ENCODE data around the gene LRRC47.

Gene LRRC47

DNA sequence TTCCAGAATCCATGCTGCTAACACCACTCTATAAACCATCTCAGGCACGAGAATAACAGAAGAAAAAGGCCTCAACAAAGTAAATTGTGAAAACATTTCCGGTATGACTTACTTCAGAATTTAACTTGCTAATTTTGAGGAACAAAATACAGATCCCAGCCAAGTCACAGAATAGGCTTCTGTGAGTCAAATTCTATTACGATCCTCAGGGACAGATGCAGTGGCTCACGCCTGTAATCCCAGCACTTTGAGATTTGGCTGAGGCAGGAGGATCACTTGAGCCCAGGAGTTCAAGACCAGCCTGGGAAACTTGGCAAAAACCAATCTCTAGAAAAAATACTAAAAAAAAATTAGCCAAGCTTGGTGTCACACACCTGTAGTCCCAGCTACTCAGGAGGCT, 52.9 kb downstream of the LRRC47 start:
- Histone ChIP-seq H3K4me3 (ENCODE audit: low read depth in 1 of 2, low read length in 2 of 2) (no peak overlapping the region), H3K9me3 (ENCODE audit: control insufficient read depth in 1 of 2, low read length in 2 of 2) (no peaks in the 10 kb centered on the region), H3K27ac (ENCODE audit: low read length) (no peak overlapping the region), H3K27me3 (ENCODE audit: low read depth, low read length) (no peaks in the 10 kb centered on the region), H3K36me3 (ENCODE audit: control insufficient read depth in 1 of 2, insufficient read depth in 2 of 2, low read length in 2 of 2) (peaks cover 9 to 43% of the 10 kb centered on the region in 2 donors), H3K4me1 (ENCODE audit: control insufficient read depth in 1 of 2, insufficient read depth in 2 of 2, low read length in 2 of 2) (peaks cover 3 to 26% of the 10 kb centered on the region in 2 donors)

DNA sequence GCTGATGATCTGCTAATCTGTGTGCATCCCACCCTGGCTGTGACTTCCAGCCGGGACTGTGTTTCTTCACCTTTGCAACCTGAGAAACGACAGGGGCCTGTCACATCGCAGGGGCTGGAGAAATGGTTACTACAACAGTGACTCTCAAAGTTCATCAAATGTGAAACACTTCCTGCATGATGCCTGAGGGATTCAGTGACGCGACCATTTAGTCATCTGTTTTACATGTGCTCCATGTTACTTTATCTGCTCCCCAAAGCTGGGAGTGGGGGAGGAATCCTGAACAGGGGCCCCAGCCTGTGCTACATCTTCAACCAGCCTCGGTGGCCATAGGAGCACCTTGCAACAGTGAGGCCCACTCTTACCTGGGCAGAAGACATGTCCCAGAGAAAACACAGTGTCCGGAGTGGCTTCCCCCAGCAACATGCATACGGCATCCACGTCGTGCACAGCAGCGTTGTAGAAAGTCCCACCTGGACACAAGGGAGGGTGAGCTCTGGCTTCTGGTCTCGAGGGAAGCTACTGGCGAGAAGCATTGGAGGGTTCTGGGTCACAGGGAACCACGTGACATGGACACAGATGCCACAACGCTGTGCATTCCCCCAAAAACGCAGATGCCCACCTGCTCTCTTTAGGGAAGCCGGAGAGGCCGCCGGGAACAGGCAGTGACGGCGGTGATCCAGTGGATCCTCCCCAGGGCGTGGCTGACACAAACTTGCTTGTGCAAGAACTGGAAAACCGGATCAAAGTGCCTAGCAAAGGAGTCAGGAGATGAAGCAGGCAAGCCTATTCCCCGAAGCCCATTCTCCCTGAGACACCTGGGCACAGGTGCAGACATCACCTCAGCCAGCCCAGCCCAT, 53.6 kb downstream of the LRRC47 start:
- Histone ChIP-seq H3K9me3 (ENCODE audit: control insufficient read depth in 1 of 2, low read length in 2 of 2) (no peaks in the 10 kb centered on the region), H3K27me3 (ENCODE audit: low read depth, low read length) (no peaks in the 10 kb centered on the region), H3K36me3 (ENCODE audit: control insufficient read depth in 1 of 2, insufficient read depth in 2 of 2, low read length in 2 of 2) (peaks cover 9 to 50% of the 10 kb centered on the region in 2 donors), H3K4me1 (ENCODE audit: control insufficient read depth in 1 of 2, insufficient read depth in 2 of 2, low read length in 2 of 2) (peaks cover 1 to 22% of the 10 kb centered on the region in 2 donors), H3K4me3 (ENCODE audit: low read depth in 1 of 2, low read length in 2 of 2) (no peak overlapping the region), H3K27ac (ENCODE audit: low read length) (no peak overlapping the region)

DNA sequence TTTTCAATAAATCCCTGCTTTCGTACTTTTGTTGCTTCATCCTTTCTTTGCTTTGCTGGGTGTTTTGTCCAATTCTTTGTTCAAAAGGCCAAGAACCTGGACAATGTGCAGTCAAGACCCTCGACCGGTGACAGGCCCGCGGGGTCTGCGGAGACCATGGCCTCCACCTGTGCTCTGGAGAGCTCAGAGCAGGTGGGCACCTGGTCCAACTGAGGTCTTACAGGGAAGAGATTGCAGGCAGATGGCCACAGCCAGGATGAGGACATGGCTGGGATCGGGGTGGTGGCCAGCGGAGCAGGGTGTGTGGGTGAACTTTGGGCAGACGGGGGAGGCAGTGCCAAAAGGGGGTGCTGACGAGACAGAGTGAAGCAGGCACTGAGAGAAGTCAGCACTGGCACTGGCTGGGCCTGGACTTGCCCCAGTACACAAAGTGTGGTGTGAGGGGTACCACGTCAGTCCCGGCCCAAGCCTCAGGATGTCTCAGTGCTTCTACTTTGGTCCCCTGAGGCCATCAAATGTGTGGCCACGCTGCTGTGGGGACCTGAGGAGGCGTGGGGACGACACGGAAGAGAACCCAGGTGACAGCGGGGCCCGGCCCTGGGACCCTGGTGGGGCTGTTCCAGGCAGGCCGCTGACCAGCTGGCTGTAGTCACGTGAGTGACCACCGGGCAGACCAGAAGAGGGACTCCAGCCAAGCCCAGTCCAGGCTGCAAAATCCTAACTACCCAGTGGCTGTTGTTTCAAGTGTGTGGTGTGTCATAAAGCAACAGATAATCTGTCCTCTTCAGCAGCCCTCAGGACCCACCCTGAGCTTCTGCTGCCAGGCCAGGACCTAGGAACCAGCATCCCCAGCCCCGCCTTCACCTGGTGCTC, 54.5 kb downstream of the LRRC47 start:
- H3K27ac ChIP-seq (ENCODE audit: low read length): no peak overlapping the region
- H3K4me3 ChIP-seq (ENCODE audit: low read depth in 1 of 2, low read length in 2 of 2): no peak overlapping the region
- peaks cover 9 to 59% of the 10 kb centered on the region in 2 donors for H3K36me3 ChIP-seq (ENCODE audit: control insufficient read depth in 1 of 2, insufficient read depth in 2 of 2, low read length in 2 of 2)
- peaks cover 0 to 20% of the 10 kb centered on the region in 2 donors for H3K4me1 ChIP-seq (ENCODE audit: control insufficient read depth in 1 of 2, insufficient read depth in 2 of 2, low read length in 2 of 2)
- H3K9me3 ChIP-seq (ENCODE audit: control insufficient read depth in 1 of 2, low read length in 2 of 2): no peaks in the 10 kb centered on the region
- H3K27me3 ChIP-seq (ENCODE audit: low read depth, low read length): no peaks in the 10 kb centered on the region

DNA sequence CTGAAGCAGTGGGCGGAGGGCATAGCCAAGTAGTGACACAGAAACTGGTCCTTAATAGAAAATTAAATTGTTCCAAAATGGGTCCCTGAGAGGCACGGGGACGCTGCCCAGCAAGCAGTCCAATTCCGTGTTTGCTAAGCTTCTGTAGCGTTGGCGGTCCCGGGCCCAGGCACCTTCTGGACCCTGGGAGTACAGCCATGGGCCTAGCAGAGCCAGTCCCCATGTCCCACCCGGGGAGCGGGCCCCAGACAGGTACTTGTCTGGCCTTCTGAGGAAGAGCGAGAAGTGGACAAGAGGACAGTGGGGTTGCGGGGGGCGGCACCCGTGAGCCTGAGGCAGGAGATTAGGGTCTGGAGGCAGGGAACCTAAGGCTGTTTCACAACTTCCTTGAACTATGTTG, 55.5 kb downstream of the LRRC47 start:
- Histone ChIP-seq H3K36me3 (ENCODE audit: control insufficient read depth in 1 of 2, insufficient read depth in 2 of 2, low read length in 2 of 2) (peaks cover 9 to 69% of the 10 kb centered on the region in 2 donors), H3K27ac (ENCODE audit: low read length) (no peak overlapping the region)

DNA sequence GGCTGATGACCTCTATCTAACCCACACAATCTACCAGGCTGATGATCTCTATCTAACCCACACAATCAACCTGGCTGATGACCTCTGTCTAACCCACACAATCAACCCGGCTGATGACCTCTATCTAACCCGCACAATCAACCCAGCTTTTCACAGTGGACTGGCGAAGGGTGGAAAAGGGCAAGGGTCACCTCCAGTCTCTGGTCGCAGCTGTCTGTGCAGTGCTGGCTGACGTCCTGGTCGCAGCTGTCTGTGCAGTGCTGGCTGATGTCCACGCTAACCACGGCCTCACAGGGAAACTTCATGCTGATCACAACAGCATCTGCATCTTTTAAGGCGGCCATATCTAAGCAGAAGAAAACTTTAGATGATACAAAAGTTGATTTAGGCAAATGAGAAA, 56.3 kb downstream of the LRRC47 start:
- Histone ChIP-seq H3K27ac (ENCODE audit: low read length) (no peak overlapping the region), H3K4me3 (ENCODE audit: low read depth in 1 of 2, low read length in 2 of 2) (no peak overlapping the region), H3K27me3 (ENCODE audit: low read depth, low read length) (no peaks in the 10 kb centered on the region), H3K36me3 (ENCODE audit: control insufficient read depth in 1 of 2, insufficient read depth in 2 of 2, low read length in 2 of 2) (peaks cover 9 to 71% of the 10 kb centered on the region in 2 donors), H3K9me3 (ENCODE audit: control insufficient read depth in 1 of 2, low read length in 2 of 2) (no peaks in the 10 kb centered on the region), H3K4me1 (ENCODE audit: control insufficient read depth in 1 of 2, insufficient read depth in 2 of 2, low read length in 2 of 2) (peaks cover 0 to 6% of the 10 kb centered on the region in 2 donors)

More for the DNA sequence above, 55.5 kb downstream of the LRRC47 start:
- H3K4me1 ChIP-seq (ENCODE audit: control insufficient read depth in 1 of 2, insufficient read depth in 2 of 2, low read length in 2 of 2): peaks cover 0 to 11% of the 10 kb centered on the region in 2 donors
- H3K4me3 ChIP-seq (ENCODE audit: low read depth in 1 of 2, low read length in 2 of 2): no peak overlapping the region
- H3K9me3 ChIP-seq (ENCODE audit: control insufficient read depth in 1 of 2, low read length in 2 of 2): no peaks in the 10 kb centered on the region
- no peaks in the 10 kb centered on the region for H3K27me3 ChIP-seq (ENCODE audit: low read depth, low read length)

DNA sequence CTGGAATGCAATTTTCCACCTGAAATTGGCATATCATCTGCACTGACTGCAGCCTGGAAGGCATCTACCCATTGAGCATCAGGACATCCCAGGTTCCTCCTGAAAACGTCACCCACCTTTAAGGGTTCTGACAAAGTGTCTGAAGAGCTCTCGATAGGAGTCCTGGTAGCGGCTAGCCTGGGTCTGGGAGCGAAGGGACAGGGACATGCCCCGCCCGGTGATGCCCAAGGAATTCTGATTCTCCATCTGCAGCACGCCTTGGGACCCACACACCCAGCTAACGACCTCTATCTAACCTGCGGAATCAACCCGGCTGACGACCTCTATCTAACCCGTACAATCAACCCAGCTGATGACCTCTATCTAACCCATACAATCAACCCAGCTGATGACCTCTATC, 57.4 kb downstream of the LRRC47 start:
- Histone ChIP-seq H3K9me3 (ENCODE audit: control insufficient read depth in 1 of 2, low read length in 2 of 2) (no peaks in the 10 kb centered on the region), H3K36me3 (ENCODE audit: control insufficient read depth in 1 of 2, insufficient read depth in 2 of 2, low read length in 2 of 2) (peaks cover 9 to 65% of the 10 kb centered on the region in 2 donors), H3K4me3 (ENCODE audit: low read depth in 1 of 2, low read length in 2 of 2) (no peak overlapping the region), H3K27ac (ENCODE audit: low read length) (no peak overlapping the region), H3K27me3 (ENCODE audit: low read depth, low read length) (no peaks in the 10 kb centered on the region), H3K4me1 (ENCODE audit: control insufficient read depth in 1 of 2, insufficient read depth in 2 of 2, low read length in 2 of 2) (no peaks in the 10 kb centered on the region)

DNA sequence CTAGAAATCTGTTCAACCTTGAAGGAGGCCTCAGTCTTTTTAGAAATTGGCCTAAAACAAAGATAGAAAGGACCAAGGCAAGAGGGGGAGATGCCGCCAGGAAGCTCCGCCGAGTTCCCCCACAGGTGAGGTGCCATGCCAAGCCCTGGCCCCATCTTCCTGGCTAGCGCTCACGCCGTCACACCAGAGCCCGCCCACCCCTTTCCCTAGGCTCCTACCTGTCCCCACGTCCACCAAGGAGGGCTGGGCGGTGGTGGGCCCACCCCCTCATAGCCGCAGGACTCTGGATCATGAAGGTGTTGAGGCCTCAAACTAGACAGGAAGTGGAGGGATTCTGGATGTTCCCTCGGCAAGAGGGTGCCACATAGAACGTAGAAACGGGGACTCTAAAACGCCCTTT, 59.6 kb downstream of the LRRC47 start:
- Histone ChIP-seq H3K27me3 (ENCODE audit: low read depth, low read length) (peaks cover 8% of the 10 kb centered on the region), H3K36me3 (ENCODE audit: control insufficient read depth in 1 of 2, insufficient read depth in 2 of 2, low read length in 2 of 2) (peaks cover 3 to 55% of the 10 kb centered on the region in 2 donors), H3K27ac (ENCODE audit: low read length) (no peak overlapping the region), H3K4me1 (ENCODE audit: control insufficient read depth in 1 of 2, insufficient read depth in 2 of 2, low read length in 2 of 2) (peaks cover 0 to 9% of the 10 kb centered on the region in 2 donors), H3K9me3 (ENCODE audit: control insufficient read depth in 1 of 2, low read length in 2 of 2) (no peaks in the 10 kb centered on the region), H3K4me3 (ENCODE audit: low read depth in 1 of 2, low read length in 2 of 2) (no peak overlapping the region)

DNA sequence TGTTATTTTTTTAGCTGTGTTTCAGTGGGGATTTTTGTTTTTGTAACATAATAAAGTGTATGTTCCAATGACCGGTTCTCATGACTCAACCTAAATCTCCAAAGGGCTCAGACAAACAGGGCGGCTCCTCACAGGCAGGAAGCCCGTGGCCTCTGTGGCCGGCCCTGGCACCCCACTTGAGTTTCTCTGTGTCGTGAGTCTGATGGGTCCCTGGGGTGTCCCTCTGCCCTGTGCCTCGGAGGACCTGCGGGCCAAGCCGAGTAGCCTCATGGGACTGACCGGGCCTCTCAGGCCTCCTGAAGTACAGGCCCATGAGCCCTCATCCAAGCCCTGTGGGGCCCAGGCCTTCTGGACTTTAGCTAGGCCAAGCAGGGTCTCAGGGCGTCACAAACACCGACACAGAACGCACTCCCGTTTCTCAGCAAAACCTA, 60.2 kb downstream of the LRRC47 start:
- Histone ChIP-seq H3K4me3 (ENCODE audit: low read depth in 1 of 2, low read length in 2 of 2) (no peak overlapping the region), H3K36me3 (ENCODE audit: control insufficient read depth in 1 of 2, insufficient read depth in 2 of 2, low read length in 2 of 2) (peaks cover 3 to 49% of the 10 kb centered on the region in 2 donors), H3K9me3 (ENCODE audit: control insufficient read depth in 1 of 2, low read length in 2 of 2) (no peaks in the 10 kb centered on the region), H3K27me3 (ENCODE audit: low read depth, low read length) (peaks cover 9% of the 10 kb centered on the region), H3K4me1 (ENCODE audit: control insufficient read depth in 1 of 2, insufficient read depth in 2 of 2, low read length in 2 of 2) (peaks cover 0 to 9% of the 10 kb centered on the region in 2 donors), H3K27ac (ENCODE audit: low read length) (no peak overlapping the region)

DNA sequence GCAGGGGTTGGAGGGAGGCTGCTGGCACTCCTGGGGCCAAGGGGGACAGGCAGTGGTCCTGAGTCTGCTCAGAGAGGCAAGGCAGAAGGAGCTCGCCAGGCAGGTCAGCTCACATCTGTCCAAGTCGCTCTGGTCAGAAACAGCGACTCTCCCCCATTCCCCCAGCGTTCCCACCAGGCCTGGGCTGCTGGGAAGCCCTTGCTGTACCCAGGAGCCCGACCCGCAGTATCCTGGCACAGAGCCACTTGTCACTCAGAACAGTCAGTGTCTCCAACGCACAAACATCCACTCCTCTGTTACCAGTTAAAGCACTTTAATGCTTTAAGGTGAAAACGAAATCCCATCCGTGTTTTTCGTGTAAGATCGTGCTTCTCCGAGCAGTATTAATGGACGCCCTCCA, 60.6 kb downstream of the LRRC47 start:
- H3K4me1 ChIP-seq (ENCODE audit: control insufficient read depth in 1 of 2, insufficient read depth in 2 of 2, low read length in 2 of 2): peaks cover 0 to 9% of the 10 kb centered on the region in 2 donors
- no peak overlapping the region for H3K4me3 ChIP-seq (ENCODE audit: low read depth in 1 of 2, low read length in 2 of 2)
- H3K27me3 ChIP-seq (ENCODE audit: low read depth, low read length): peaks cover 9% of the 10 kb centered on the region
- no peaks in the 10 kb centered on the region for H3K9me3 ChIP-seq (ENCODE audit: control insufficient read depth in 1 of 2, low read length in 2 of 2)
- peaks cover 3 to 45% of the 10 kb centered on the region in 2 donors for H3K36me3 ChIP-seq (ENCODE audit: control insufficient read depth in 1 of 2, insufficient read depth in 2 of 2, low read length in 2 of 2)
- H3K27ac ChIP-seq (ENCODE audit: low read length): no peak overlapping the region

DNA sequence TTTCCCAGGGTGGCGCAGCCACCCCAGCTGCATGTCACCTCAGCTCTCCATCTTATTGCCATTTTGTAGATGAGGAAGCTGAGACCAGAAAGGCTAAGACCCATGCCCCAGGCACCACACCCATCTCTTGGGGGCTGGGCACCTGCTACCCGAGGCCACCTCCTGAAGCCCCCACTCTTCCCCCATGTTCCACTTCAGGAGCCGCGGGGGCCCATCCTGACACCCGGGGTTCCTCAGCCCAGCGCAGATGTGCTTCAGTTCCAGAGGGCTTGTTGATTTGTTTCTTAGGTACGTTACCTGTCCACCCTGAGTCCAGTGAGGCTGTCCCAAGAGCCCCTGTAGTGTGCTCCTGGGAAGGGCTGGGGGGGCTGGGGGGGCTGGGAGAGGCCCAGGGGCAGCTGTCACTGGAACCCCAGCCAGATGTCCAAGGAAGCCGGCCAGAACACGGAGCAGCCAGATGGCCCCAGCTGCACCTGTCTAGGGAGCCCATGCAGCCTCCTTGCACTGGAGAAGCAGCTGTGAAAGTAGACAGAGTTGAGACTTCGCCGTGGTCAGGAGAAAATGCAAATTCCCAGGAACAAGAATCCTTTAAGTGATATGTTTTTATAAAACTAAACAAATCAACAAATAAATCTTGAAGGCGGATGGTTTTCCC, 61.1 kb downstream of the LRRC47 start:
- peaks cover 9% of the 10 kb centered on the region for H3K27me3 ChIP-seq (ENCODE audit: low read depth, low read length)
- no peak overlapping the region for H3K27ac ChIP-seq (ENCODE audit: low read length)
- peaks cover 0 to 9% of the 10 kb centered on the region in 2 donors for H3K4me1 ChIP-seq (ENCODE audit: control insufficient read depth in 1 of 2, insufficient read depth in 2 of 2, low read length in 2 of 2)
- no peaks in the 10 kb centered on the region for H3K9me3 ChIP-seq (ENCODE audit: control insufficient read depth in 1 of 2, low read length in 2 of 2)
- no peak overlapping the region for H3K4me3 ChIP-seq (ENCODE audit: low read depth in 1 of 2, low read length in 2 of 2)
- H3K36me3 ChIP-seq (ENCODE audit: control insufficient read depth in 1 of 2, insufficient read depth in 2 of 2, low read length in 2 of 2): peaks cover 3 to 45% of the 10 kb centered on the region in 2 donors

DNA sequence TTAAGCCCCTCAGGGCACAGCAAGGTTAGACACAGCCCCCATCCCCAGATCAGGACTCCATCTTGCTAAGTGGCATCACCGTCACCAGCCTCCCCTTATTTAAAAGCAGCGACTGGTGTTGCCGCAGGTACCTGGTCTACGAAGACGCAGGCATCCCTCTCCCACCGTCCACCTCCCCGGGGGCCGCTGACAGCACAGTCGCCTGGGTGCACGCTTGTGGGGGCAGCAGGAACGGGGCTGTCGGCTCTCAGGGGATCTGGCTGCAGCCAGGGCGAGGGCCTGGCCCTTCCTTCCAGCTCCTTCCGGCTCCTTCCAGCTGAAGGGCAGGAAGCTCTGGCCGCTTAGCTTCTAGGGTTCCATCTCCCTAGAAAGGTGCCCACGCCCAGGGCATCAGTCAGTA, 61.7 kb downstream of the LRRC47 start:
- Histone ChIP-seq H3K9me3 (ENCODE audit: control insufficient read depth in 1 of 2, low read length in 2 of 2) (no peaks in the 10 kb centered on the region), H3K36me3 (ENCODE audit: control insufficient read depth in 1 of 2, insufficient read depth in 2 of 2, low read length in 2 of 2) (peaks cover 3 to 39% of the 10 kb centered on the region in 2 donors), H3K4me1 (ENCODE audit: control insufficient read depth in 1 of 2, insufficient read depth in 2 of 2, low read length in 2 of 2) (peaks cover 0 to 9% of the 10 kb centered on the region in 2 donors), H3K27ac (ENCODE audit: low read length) (no peak overlapping the region), H3K27me3 (ENCODE audit: low read depth, low read length) (peaks cover 9% of the 10 kb centered on the region), H3K4me3 (ENCODE audit: low read depth in 1 of 2, low read length in 2 of 2) (no peak overlapping the region)
